ENCODE results near the gene SEC22C. TPM values are rescaled to one million over a fixed set of nuclear protein-coding genes. Genes with fewer than 3 reads are reported as not detected.
"Not testable (repeated sequence)": the region's sequence is repeated elsewhere in the genome, so short reads cannot be mapped to it uniquely, and the experiment has no call there.

SEC22C gene
- total RNA-seq, 2 experiments from 2014 or later = 56.0 to 58.9 TPM

DNA sequence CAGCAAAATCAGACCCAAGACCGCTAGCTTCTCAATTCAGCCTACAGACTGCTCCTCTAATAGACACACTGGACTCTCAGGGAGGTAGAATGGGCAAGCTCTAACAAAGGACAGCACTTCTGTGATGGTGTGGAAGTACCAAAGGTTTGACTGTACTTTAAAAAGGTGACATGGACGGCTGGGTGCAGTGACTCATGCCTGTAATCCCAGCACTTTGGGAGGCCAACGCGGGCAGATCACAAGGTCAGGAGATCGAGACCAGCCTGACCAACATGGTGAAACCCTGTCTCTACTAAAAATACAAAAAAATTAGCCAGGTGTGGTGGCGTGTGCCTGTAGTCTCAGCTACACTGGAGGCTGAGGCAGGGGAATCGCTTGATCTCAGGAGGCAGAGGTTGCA lies 15.3 kb upstream of the SEC22C start:
- CTCF ChIA-PET = interaction anchor here (1.0 kb wide), 1 partner anchor 9 kb away, joined by 5 read pairs; no protein-coding TSS in a partner anchor
- POLR2A ChIA-PET, DNase-seq, H3K27me3 Mint-ChIP-seq, H3K9me3 Mint-ChIP-seq, H3K4me3 Mint-ChIP-seq, H3K27ac Mint-ChIP-seq: not testable (repeated sequence)
- Mint-ChIP-seq H3K36me3 (ENCODE audit: low read depth) (peaks cover 50% of the 10 kb centered on the region), H3K4me1 (peaks cover 39% of the 10 kb centered on the region)

DNA sequence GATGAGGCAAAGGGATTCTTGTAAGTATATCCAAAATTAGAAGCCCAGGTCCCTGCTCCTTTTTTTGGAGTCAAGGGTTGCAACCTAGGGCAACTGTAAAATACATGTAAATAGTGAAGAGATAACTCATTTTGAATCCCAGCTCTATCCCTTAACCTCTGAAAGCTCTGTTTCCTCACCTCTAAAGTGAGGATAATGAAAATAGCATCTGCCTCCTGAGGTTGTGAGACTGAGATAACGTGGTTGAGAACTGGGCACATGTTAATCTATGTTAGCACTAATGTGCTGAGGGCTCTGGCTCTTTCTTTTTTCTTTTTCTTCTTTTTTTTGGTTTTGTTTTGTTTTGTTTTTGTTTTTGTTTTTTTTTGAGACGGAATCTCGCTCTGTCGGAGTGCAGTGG lies 13.9 kb upstream of the SEC22C start:
- Mint-ChIP-seq H3K4me1 (peaks cover 43% of the 10 kb centered on the region), H3K4me3 (no peak overlapping the region), H3K27me3 (no peaks in the 10 kb centered on the region), H3K36me3 (ENCODE audit: low read depth) (peaks cover 56% of the 10 kb centered on the region), H3K27ac (no peak overlapping the region), H3K9me3 (no peaks in the 10 kb centered on the region)
- POLR2A ChIA-PET = no interaction called here
- CTCF ChIA-PET = no interaction called here
- DNase-seq = no peak

DNA sequence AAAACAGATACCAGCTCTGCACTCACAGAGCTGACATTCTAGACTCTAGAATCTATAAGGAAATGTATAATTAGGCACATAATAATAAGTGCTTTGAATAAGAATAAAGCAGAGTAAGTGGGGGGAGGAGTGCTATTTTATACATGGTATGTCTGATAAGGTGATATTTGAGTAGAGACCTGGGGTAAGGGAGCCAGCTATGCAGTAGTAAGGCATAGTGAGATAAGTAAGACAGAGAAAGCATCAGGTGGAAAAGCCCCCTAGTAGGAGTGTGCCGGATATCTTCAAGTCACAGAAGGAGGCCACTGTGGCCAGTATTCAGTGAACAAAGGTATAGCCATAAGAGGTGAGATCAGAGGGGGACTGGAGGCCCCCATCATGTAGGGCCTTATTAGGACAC lies 11.9 kb upstream of the SEC22C start:
- CTCF ChIA-PET = no interaction called here

DNA sequence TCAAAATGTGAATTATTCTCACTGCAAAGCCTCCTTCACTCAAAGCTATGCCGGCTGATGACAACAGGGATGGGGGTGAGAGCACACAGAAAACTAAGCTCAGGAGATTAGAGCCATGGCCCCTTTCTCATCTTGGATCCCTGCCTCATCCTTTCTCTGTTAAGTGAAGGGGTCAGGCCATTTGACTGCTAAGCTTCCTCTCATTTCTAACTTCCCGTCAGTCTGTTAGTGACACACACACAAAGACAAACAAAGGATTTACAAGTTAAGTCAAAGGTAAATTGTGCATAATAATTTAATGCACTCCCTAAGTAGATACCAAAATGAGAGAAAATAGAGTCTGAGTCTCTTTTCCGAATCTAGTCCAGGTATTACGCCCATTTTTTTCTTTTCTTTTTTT lies 10.0 kb upstream of the SEC22C start:
- Mint-ChIP-seq H3K27ac (peak overlapping the region; percentile 97), H3K9me3 (no peaks in the 10 kb centered on the region), H3K4me1 (peaks cover 47% of the 10 kb centered on the region), H3K27me3 (no peaks in the 10 kb centered on the region), H3K36me3 (ENCODE audit: low read depth) (peaks cover 45% of the 10 kb centered on the region), H3K4me3 (peak overlapping the region; percentile 98)
- ChIA-PET CTCF (interaction anchor here (1.1 to 2.2 kb wide), 4 partner anchors 9 to 22 kb away, joined by 4 to 7 read pairs (median 5); partner anchors contain the start of gene NKTR), POLR2A (no interaction called here)
- DNase-seq = no peak

More for the DNA sequence above, 11.9 kb upstream of the SEC22C start:
- no peaks in the 10 kb centered on the region for H3K9me3 Mint-ChIP-seq
- H3K4me3 Mint-ChIP-seq = no peak overlapping the region
- H3K27ac Mint-ChIP-seq = no peak overlapping the region
- POLR2A ChIA-PET = no interaction called here
- H3K27me3 Mint-ChIP-seq = no peaks in the 10 kb centered on the region
- peaks cover 56% of the 10 kb centered on the region for H3K36me3 Mint-ChIP-seq (ENCODE audit: low read depth)
- peaks cover 50% of the 10 kb centered on the region for H3K4me1 Mint-ChIP-seq
- DNase-seq = no peak

DNA sequence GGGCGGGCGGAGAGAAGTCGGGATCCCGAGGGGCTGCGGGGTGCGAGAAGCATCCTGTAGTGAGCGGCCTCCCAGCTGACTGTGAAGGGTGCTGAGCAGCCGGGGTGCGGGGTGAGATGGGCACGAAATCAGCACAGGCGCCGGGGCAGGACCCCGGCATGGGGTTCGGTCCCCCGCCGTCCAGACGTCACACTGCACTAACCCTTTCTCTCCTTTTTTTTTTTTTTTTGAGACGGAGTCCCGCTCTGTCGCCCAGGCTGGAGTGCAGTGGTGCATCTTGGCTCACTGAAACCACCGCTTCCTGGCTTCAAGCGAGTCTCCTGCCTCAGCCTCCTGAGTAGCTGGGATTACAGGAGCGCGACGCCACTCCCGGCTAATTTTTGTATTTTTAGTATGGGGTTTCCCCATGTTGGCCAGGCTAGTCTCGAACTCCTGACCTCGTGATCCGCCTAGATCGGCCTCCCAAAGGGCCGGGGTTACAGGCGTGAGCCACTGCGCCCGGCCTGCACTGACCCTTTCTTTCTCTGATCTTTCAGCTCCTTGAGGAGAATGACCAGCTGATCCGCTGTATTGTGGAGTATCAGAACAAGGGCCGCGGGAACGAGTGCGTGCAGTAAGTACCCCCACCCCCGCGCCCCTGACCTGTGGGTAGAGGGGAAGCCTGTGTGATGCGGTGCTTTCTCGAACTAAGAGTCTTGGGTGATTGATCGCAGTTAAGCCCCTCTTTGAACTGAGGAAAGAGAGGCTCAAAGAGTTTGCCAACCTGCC lies 9.4 kb upstream of the SEC22C start:
- Mint-ChIP-seq H3K4me3 (peak overlapping the region; percentile 98), H3K27ac (peak overlapping the region; percentile 97), H3K4me1 (peaks cover 51% of the 10 kb centered on the region), H3K9me3 (no peaks in the 10 kb centered on the region), H3K27me3 (no peaks in the 10 kb centered on the region), H3K36me3 (ENCODE audit: low read depth) (peaks cover 39% of the 10 kb centered on the region)
- POLR2A ChIA-PET = interaction anchor here (0.6 to 1.3 kb wide), 3 partner anchors 9 to 498 kb away, joined by 3 to 13 read pairs (median 4); partner anchors contain the start of gene NKTR
- DNase-seq = no peak
- CTCF ChIA-PET = interaction anchor here (1.0 to 2.2 kb wide), 8 partner anchors 9 to 23 kb away, joined by 3 to 7 read pairs (median 4); partner anchors contain the start of gene NKTR

DNA sequence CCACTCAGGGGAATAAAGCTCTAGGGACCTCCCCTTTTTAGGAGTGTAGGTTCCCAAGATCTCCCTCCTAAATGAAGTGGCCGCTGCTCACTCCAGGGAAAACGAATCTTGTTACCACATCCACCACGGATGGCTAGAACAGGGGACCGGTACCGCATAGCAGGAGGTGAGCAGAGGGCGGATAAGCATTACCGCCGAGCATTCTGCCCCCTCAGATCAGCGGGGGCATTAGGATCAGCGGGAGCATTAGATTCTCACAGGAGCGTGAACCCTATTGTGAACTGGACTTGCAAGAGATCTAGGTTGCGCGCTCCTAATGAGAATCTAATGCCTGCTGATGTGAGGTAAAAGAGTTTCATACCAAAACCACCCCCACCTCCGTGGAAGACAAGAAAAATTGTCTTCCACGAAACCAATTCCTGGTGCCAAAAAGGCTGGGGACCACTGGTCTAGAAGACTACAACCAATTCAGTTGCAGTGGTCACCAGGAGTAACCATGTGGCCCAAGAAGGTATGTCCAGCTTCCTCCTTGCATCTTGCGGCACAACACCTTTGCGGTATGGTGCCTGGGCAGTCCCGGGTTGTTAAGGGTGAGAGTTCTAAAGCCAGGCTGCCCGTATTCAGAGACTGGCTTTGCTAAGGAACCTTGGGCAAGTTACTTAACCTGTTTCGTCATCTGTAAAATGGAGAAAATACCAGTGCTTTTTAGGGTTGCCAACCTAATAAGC lies 7.8 kb upstream of the SEC22C start:
- ChIA-PET CTCF (interaction anchor here (0.9 to 2.2 kb wide), 6 partner anchors 7 to 36 kb away, joined by 3 to 7 read pairs (median 4); partner anchors contain the start of genes NKTR and SEC22C), POLR2A (no interaction called here)
- Mint-ChIP-seq H3K27me3 (no peaks in the 10 kb centered on the region), H3K27ac (peak overlapping the region; percentile 97), H3K4me3 (peak overlapping the region; percentile 98), H3K36me3 (ENCODE audit: low read depth) (peaks cover 38% of the 10 kb centered on the region), H3K4me1 (peaks cover 59% of the 10 kb centered on the region), H3K9me3 (no peaks in the 10 kb centered on the region)
- DNase-seq = no peak

DNA sequence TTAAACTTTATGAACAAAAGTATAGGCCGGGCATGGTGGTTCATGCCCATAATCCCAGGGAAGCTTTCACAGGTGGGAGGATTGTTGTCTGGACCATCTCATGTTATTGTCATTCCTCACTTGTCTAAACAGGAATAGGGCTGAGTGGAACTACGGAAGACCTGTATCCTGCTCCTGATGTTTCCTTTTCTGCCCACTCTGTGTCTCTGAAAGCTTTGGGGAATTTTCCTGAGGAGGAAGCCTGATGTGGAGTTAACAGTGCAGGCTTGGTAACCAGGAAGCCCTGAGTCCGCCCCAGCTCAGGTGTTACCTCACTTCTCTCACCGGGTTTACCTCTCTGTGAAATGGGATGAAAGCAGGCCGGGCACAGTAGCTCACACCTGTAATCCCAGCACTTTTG lies 6.9 kb upstream of the SEC22C start:
- POLR2A ChIA-PET = no interaction called here
- Mint-ChIP-seq H3K27ac (no peak overlapping the region), H3K36me3 (ENCODE audit: low read depth) (peaks cover 29% of the 10 kb centered on the region), H3K27me3 (no peaks in the 10 kb centered on the region), H3K4me1 (peaks cover 53% of the 10 kb centered on the region), H3K9me3 (no peaks in the 10 kb centered on the region), H3K4me3 (no peak overlapping the region)
- no peak for DNase-seq
- CTCF ChIA-PET = interaction anchor here (1.1 kb wide), 1 partner anchor 35 kb away, joined by 3 read pairs; no protein-coding TSS in a partner anchor

DNA sequence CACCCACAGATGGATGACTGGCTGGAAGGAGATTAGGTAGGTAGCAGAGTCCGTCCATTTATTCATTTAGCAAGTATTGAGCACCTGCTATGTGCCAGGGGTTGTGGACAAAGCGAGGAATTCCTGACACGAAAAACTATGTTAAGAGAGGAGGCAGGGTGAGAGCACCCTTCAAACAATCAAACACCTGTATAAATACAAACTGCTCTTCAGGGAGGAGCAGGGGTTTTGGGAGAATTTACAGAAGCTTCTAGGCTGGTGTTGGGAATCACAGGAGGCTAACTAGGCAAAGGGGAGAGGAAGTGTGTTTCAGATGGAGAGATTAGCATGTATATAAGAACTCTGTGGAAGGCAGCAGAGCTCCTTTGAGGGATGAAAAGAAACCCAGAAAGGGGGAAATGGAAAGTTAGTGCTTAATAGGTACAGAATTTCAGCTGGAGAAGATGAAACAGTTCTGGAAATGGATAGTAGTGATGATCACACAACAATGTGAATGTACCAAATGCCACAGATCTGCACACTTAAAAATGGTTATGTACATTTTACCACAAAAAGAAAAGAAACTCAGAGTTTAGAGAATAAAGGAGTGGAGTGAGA lies 805 bp upstream of the SEC22C start:
- no peak for DNase-seq
- H3K9me3 Mint-ChIP-seq = no peaks in the 10 kb centered on the region
- H3K27ac Mint-ChIP-seq = peak overlapping the region; percentile 91
- peaks cover 29% of the 10 kb centered on the region for H3K36me3 Mint-ChIP-seq (ENCODE audit: low read depth)
- no peaks in the 10 kb centered on the region for H3K27me3 Mint-ChIP-seq
- H3K4me3 Mint-ChIP-seq = peak overlapping the region; percentile 84
- CTCF ChIA-PET = interaction anchor here (0.8 to 2.7 kb wide), 5 partner anchors 8 to 162 kb away, joined by 3 to 14 read pairs (median 4); partner anchors contain the start of genes NKTR and SS18L2
- POLR2A ChIA-PET = interaction anchor here (0.7 to 1.2 kb wide), 2 partner anchors 18 to 407 kb away, joined by 3 to 4 read pairs; partner anchors contain the start of gene NKTR
- H3K4me1 Mint-ChIP-seq = peaks cover 62% of the 10 kb centered on the region

DNA sequence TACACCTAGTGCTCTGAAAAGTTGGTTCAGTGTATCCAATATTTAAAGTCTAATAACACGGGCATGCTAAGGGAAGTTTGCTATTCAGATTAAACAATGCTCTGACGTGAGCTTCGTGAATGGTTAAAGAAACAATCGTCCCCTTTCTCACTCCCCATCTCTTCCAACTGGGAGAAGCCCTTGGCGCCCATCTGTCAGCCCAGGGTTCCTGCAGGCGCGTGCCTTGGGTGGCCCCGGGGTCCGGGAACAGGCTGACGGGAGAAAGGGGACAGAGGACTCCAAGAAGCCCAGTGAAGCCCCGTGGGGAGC lies 413 bp downstream of the SEC22C start:
- ChIA-PET POLR2A (interaction anchor here (1.0 kb wide), 1 partner anchor 19 kb away, joined by 3 read pairs; no protein-coding TSS in a partner anchor), CTCF (interaction anchor here (1.3 to 2.7 kb wide), 3 partner anchors 20 to 163 kb away, joined by 3 to 14 read pairs (median 3); partner anchors contain the start of gene NKTR)
- DNase-seq = no peak
- H3K27me3 Mint-ChIP-seq = no peaks in the 10 kb centered on the region
- H3K4me3 Mint-ChIP-seq = peak overlapping the region; percentile 84
- peaks cover 63% of the 10 kb centered on the region for H3K4me1 Mint-ChIP-seq
- no peaks in the 10 kb centered on the region for H3K9me3 Mint-ChIP-seq
- peak overlapping the region; percentile 76 for H3K27ac Mint-ChIP-seq
- H3K36me3 Mint-ChIP-seq (ENCODE audit: low read depth) = peaks cover 39% of the 10 kb centered on the region

DNA sequence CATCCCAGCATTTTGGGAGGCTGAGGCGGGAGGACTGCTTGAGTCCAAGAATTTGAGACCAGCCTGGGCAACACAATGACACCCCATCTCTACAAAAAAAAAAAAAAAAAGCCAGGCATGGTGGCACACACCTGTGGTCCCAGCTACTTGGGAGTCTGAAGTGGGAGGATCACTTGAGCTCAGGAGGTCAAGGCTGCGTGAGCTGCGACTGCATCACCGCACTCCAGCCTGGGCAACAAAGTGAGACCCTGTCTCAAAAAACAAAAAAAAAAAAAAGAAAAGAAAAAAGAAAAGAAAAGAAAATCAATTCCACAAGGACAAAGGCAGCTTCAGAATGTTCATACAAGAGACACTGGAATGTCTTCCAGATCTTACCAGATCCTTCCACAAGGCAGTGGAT lies 2.4 kb downstream of the SEC22C start:
- CTCF ChIA-PET = interaction anchor here (1.1 kb wide), 1 partner anchor 11 kb away, joined by 4 read pairs; the partner anchor contains the start of gene SS18L2
- DNase-seq, H3K27me3 Mint-ChIP-seq, H3K4me3 Mint-ChIP-seq, POLR2A ChIA-PET, H3K27ac Mint-ChIP-seq: not testable (repeated sequence)
- H3K4me1 Mint-ChIP-seq = peaks cover 58% of the 10 kb centered on the region
- H3K9me3 Mint-ChIP-seq = peaks cover 13% of the 10 kb centered on the region
- peaks cover 46% of the 10 kb centered on the region for H3K36me3 Mint-ChIP-seq (ENCODE audit: low read depth)

DNA sequence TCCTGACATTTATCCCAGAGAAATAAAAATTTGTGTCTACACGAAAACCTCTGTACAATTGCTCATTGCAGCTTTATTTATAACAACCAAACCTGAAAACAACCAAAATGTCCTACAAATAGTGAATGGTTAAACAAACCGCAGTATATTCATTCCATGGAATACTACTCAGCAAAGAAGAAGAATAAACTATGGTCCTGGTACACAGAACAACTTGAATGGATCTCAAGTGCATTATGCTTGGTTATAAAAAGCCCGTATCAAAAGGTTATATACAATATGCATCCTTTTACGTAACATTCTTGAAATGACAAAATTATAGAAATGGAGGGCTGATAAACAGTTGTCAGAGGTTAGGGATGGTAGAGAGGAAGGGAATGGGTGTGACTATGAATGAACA lies 3.7 kb downstream of the SEC22C start:
- no peak for DNase-seq
- ChIA-PET POLR2A (no interaction called here), CTCF (interaction anchor here (1.1 kb wide), 1 partner anchor 12 kb away, joined by 4 read pairs; the partner anchor contains the start of gene SS18L2)
- H3K27me3 Mint-ChIP-seq = no peaks in the 10 kb centered on the region
- peaks cover 55% of the 10 kb centered on the region for H3K36me3 Mint-ChIP-seq (ENCODE audit: low read depth)
- H3K27ac Mint-ChIP-seq = no peak overlapping the region
- no peak overlapping the region for H3K4me3 Mint-ChIP-seq
- peaks cover 50% of the 10 kb centered on the region for H3K4me1 Mint-ChIP-seq
- peaks cover 19% of the 10 kb centered on the region for H3K9me3 Mint-ChIP-seq

DNA sequence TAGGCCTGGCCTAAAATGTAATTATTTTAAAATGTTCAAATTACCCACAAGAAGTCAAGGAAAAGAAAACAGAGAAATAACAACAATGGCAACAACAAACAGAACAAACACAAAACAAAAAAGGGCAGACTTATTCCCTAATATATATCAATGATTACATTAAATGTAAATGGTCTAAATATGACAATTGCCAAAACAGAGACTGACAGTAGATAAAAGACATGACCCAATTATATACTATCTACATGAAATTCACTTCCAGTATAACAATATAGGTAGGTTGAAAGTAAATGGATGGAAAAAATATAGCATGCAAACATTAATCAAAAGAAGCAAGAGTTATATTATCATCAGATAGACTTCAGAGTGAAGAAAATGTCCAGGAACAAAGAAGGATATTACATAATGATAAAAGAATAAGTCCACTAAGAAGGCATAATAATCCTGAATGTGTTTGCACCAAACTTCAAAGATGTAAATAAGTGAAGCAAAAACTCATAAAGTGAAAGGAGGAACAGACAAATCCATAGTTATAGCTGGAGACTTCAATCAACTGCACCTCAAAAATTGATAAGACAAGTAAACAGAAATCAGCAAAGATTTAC lies 6.5 kb downstream of the SEC22C start:
- ChIA-PET POLR2A (no interaction called here), CTCF (interaction anchor here (0.6 kb wide), 1 partner anchor 189 kb away, joined by 3 read pairs; no protein-coding TSS in a partner anchor)
- no peaks in the 10 kb centered on the region for H3K27me3 Mint-ChIP-seq
- H3K9me3 Mint-ChIP-seq = peaks cover 19% of the 10 kb centered on the region
- H3K4me3 Mint-ChIP-seq = no peak overlapping the region
- DNase-seq = no peak
- H3K36me3 Mint-ChIP-seq (ENCODE audit: low read depth) = peaks cover 63% of the 10 kb centered on the region
- H3K4me1 Mint-ChIP-seq = peaks cover 40% of the 10 kb centered on the region
- H3K27ac Mint-ChIP-seq = no peak overlapping the region
